Endothelial cell of umbilical vein (primary cell): ENCODE data around the gene TTN. TPM values are rescaled to one million over a fixed set of nuclear protein-coding genes. Genes with fewer than 3 reads are reported as not detected.

Source experiments
- BruUV-seq: library from RNA; stranded (reverse); fragments of 400-500 nt; replicated peaks from 2 replicates; lab custom pipeline; 2021; lab: Mats Ljungman, UMichigan
- CTCF ChIA-PET: fragments of 300-600, 350-600 bp; sonication (Branson Sonifier 250); formaldehyde crosslinking; loops from one replicate; lab custom pipeline; 2021; ENCODE audit warnings: antibody characterized with exemption, inconsistent platforms; lab: Charles Lee
- POLR2A ChIA-PET: fragments of 300-600, 350-600 bp; sonication (Branson Sonifier 250); formaldehyde crosslinking; loops from one replicate; lab custom pipeline; 2021; ENCODE audit warnings: antibody characterized with exemption, inconsistent platforms; lab: Charles Lee
- DNase-seq: peaks from one replicate; pipeline ENCODE4 v3.0.0-alpha.2; 2011; ENCODE audit warnings: low read depth, low spot score
- FAIRE-seq: peaks from 2 replicates; lab custom pipeline; 2011; peaks lifted over from hg19 to GRCh38; lab: Jason Lieb, UNC
- H2AFZ ChIP-seq: 2 replicates; pipeline ENCODE4 v1.6.0; 2012; ENCODE audit warnings: low read depth, low read length, control low read depth, inconsistent platforms
- H3K27ac ChIP-seq: 2 replicates; pipeline ENCODE4 v1.5.1; 2011; ENCODE audit warnings: low read depth, mild to moderate bottlenecking, control low read depth, low read length, moderate library complexity; ENCODE audit not compliant: insufficient read depth
- H3K27me3 ChIP-seq, 2 experiments: 2 replicates each; pipeline versions ENCODE4 v1.6.0 to v1.6.1; 2011; ENCODE audit warnings: low read length in 2 of 2, mixed read lengths in 1 of 2; ENCODE audit not compliant: control insufficient read depth in 2 of 2, insufficient read depth in 2 of 2
- H3K36me3 ChIP-seq, 2 experiments: 2 replicates in 1 of 2; 3 replicates in 1 of 2; pipeline ENCODE4 v1.5.1; 2011; ENCODE audit warnings: low read length in 2 of 2, mild to moderate bottlenecking in 1 of 2, moderate library complexity in 1 of 2; ENCODE audit not compliant: control insufficient read depth in 2 of 2, insufficient read depth in 2 of 2; ENCODE audit errors: extremely low read depth in 1 of 2
- H3K4me1 ChIP-seq: 3 replicates; pipeline ENCODE4 v1.5.1; 2011; ENCODE audit warnings: mild to moderate bottlenecking, low read length; ENCODE audit not compliant: control insufficient read depth, insufficient read depth; ENCODE audit errors: extremely low read depth
- H3K4me2 ChIP-seq: 2 replicates; pipeline ENCODE4 v1.6.1; 2011; ENCODE audit warnings: low read length, control low read depth, mixed read lengths; ENCODE audit not compliant: insufficient read depth
- H3K4me3 ChIP-seq, 3 experiments: fragments of 200-600 bp in 1 of 3; sonication (generic), shearing (Covaris generic) in 1 of 3; replicated peaks in 1 of 3; 2 replicates each; pipeline ENCODE4 v1.5.1; 2011 to 2016; ENCODE audit warnings: control low read depth in 3 of 3, low read length in 3 of 3, mild to moderate bottlenecking in 2 of 3, inconsistent platforms in 1 of 3, low read depth in 1 of 3, moderate library complexity in 1 of 3; ENCODE audit not compliant: insufficient read depth in 1 of 3
- H3K79me2 ChIP-seq: 2 replicates; pipeline ENCODE4 v1.6.0; 2012; ENCODE audit warnings: low read length, inconsistent platforms; ENCODE audit not compliant: control insufficient read depth, insufficient read depth
- H3K9ac ChIP-seq: replicated peaks from 2 replicates; pipeline ENCODE3; 2011; ENCODE audit warnings: low read length, control low read depth; ENCODE audit not compliant: insufficient read depth; ENCODE audit errors: extremely low read depth
- H3K9me1 ChIP-seq: replicated peaks from 3 replicates; pipeline ENCODE4 v1.6.0; 2011; ENCODE audit warnings: mild to moderate bottlenecking, low read length; ENCODE audit not compliant: control insufficient read depth, insufficient read depth; ENCODE audit errors: extremely low read depth
- H3K9me3 ChIP-seq: replicated peaks from 2 replicates; pipeline ENCODE4 v1.5.1; 2012; ENCODE audit warnings: low read length, inconsistent platforms; ENCODE audit not compliant: control insufficient read depth, insufficient read depth
- H4K20me1 ChIP-seq: replicated peaks from 2 replicates; pipeline ENCODE3; 2011; ENCODE audit warnings: mild to moderate bottlenecking, low read length; ENCODE audit not compliant: control insufficient read depth, insufficient read depth; ENCODE audit errors: extremely low read depth
- EZH2 ChIP-seq: IDR thresholded peaks from 2 replicates; pipeline ENCODE4 v1.6.1; 2012; ENCODE audit warnings: borderline replicate concordance, low read depth, mild to moderate bottlenecking, moderate library complexity, low read length, inconsistent platforms; ENCODE audit not compliant: severe bottlenecking
- FOS ChIP-seq: IDR thresholded peaks from 2 replicates; pipeline ENCODE4 v1.6.1; 2011; ENCODE audit warnings: mild to moderate bottlenecking, low read length, moderate library complexity, borderline replicate concordance; ENCODE audit not compliant: insufficient read depth
- GATA2 ChIP-seq: IDR thresholded peaks from 2 replicates; pipeline ENCODE4 v1.7.0; 2011; ENCODE audit warnings: low read depth, mild to moderate bottlenecking, moderate library complexity, mixed read lengths, low read length; ENCODE audit not compliant: insufficient read length, insufficient read depth
- JUN ChIP-seq: IDR thresholded peaks from 2 replicates; pipeline ENCODE4 v1.6.1; 2011; ENCODE audit warnings: borderline replicate concordance, low read depth; ENCODE audit not compliant: insufficient read length, insufficient read depth
- MAX ChIP-seq: IDR thresholded peaks from 2 replicates; pipeline ENCODE4 v1.6.1; 2011; ENCODE audit not compliant: insufficient read depth, insufficient read length
- MYC ChIP-seq: IDR thresholded peaks from one replicate; pipeline ENCODE4 v1.6.1; 2011; ENCODE audit warnings: mild to moderate bottlenecking, low read depth, low read length
- POLR2A ChIP-seq: IDR thresholded peaks from 2 replicates; pipeline ENCODE4 v1.6.1; 2012; ENCODE audit warnings: low read depth, mild to moderate bottlenecking, control low read depth, low read length
- POLR2AphosphoS5 ChIP-seq: IDR thresholded peaks from 2 replicates; pipeline ENCODE4 v1.6.1; 2012; ENCODE audit warnings: low read depth, mild to moderate bottlenecking, control low read depth, low read length, moderate library complexity; ENCODE audit not compliant: insufficient read depth
- dilution Hi-C: fragments of 300-500 bp; cut with MboI; formaldehyde crosslinking; loops from one replicate; pipeline ENCODE4 v1.15.0; 2019; ENCODE audit warnings: low sequenced_read_pairs; ENCODE audit not compliant: extremely low pct_ligation_motif_present
- intact Hi-C: fragments of 100-400 bp; cut with micrococcal nuclease; formaldehyde crosslinking; loops from one replicate; pipeline ENCODE4 v1.10.0; 2022
- polyA plus RNA-seq, 4 experiments: library from polyadenylated mRNA; depleted of rRNA in 3 of 4; stranded (reverse) in 3 of 4; unstranded in 1 of 4; fragments of >200 nt; gene quantifications; 2 replicates each; pipeline versions ENCODE4 v1.2.1 to v1.2.3, GENCODE V29; 2011 to 2012; ENCODE audit warnings: missing spikeins in 1 of 4
- total RNA-seq: library from RNA; stranded (reverse); gene quantifications from 2 replicates; pipeline ENCODE4 v1.2.3, GENCODE V29; 2021
- TF ChIP-seq, protein P1 (sequence below), 2 donors: IDR thresholded peaks; 1 replicate in 1 of 2; 2 replicates in 1 of 2; pipeline ENCODE4 v1.5.1; 2011; ENCODE audit warnings: low read length in 2 of 2, mild to moderate bottlenecking in 2 of 2, moderate library complexity in 2 of 2, control low read depth in 1 of 2, inconsistent platforms in 1 of 2, low read depth in 1 of 2; ENCODE audit not compliant: insufficient read depth in 1 of 2; ENCODE audit errors: extremely low read depth in 1 of 2

TTN gene
- total and polyA plus RNA-seq, 2 donors (not counting 3 experiments of a cell fraction or from before 2014, with no cell fraction given) = 0.11 to 0.49 TPM

DNA sequence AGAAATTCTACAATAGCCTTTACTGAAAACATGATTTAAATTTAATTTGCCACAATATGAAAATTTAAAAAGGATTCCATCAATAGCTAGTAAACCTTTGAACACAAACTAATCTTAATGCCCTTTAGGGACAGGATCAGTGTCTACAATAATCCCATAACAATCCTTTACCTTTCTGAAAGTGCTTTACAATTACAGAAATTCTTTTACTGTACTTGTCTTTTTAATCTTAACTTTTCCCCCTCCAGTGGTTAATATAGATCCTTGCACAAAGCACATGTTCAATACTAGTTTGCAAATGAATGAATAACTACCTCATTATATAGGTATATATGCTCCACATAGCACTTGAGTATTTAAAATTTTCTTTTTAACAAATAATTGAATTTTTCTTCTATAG, 204.3 kb downstream of the TTN start:
- H3K4me2 ChIP-seq = no peak overlapping the region
- H3K27ac ChIP-seq = no peak overlapping the region
- no peak for TF ChIP-seq JUN
- no peak for TF ChIP-seq FOS
- no peak for TF ChIP-seq GATA2
- TF ChIP-seq POLR2AphosphoS5 = no peak
- TF ChIP-seq, protein P1, sequence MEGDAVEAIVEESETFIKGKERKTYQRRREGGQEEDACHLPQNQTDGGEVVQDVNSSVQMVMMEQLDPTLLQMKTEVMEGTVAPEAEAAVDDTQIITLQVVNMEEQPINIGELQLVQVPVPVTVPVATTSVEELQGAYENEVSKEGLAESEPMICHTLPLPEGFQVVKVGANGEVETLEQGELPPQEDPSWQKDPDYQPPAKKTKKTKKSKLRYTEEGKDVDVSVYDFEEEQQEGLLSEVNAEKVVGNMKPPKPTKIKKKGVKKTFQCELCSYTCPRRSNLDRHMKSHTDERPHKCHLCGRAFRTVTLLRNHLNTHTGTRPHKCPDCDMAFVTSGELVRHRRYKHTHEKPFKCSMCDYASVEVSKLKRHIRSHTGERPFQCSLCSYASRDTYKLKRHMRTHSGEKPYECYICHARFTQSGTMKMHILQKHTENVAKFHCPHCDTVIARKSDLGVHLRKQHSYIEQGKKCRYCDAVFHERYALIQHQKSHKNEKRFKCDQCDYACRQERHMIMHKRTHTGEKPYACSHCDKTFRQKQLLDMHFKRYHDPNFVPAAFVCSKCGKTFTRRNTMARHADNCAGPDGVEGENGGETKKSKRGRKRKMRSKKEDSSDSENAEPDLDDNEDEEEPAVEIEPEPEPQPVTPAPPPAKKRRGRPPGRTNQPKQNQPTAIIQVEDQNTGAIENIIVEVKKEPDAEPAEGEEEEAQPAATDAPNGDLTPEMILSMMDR (IDR thresholded peaks at IDR 0.05; ENCODE audit: extremely low read depth in 1 of 2, insufficient read depth in 1 of 2, low read depth in 1 of 2, low read length in 2 of 2) = no peak
- no peak for TF ChIP-seq POLR2A
- TF ChIP-seq MYC = no peak
- TF ChIP-seq EZH2 = no peak
- TF ChIP-seq MAX = no peak
- ChIA-PET CTCF (no interaction called here), POLR2A (no interaction called here)
- FAIRE-seq = no peak
- no peaks in the 10 kb centered on the region for H3K4me1 ChIP-seq
- H3K9ac ChIP-seq = no peak overlapping the region
- no peaks in the 10 kb centered on the region for H3K27me3 ChIP-seq
- DNase-seq = no peak
- no peaks in the 10 kb centered on the region for H3K36me3 ChIP-seq
- H4K20me1 ChIP-seq = no peaks in the 10 kb centered on the region
- intact Hi-C loops (no loop called here), dilution Hi-C loops (no loop called here)
- H3K4me3 ChIP-seq = no peak overlapping the region
- no peak overlapping the region for H2AFZ ChIP-seq
- no peaks in the 10 kb centered on the region for H3K9me1 ChIP-seq
- no peaks in the 10 kb centered on the region for H3K9me3 ChIP-seq
- no TSS peak for BruUV-seq
- H3K79me2 ChIP-seq = no peaks in the 10 kb centered on the region
